ENCODE measurements around the gene DCAF5.

GRCh38 chr14:69096781-69097475 is 56.0 kb downstream of the DCAF5 start:
- TF ChIP-seq CTCF (conservative IDR thresholded peaks at IDR 0.05; ENCODE audit: low read length) (no peak), EZH2phosphoT487 (IDR thresholded peaks at IDR 0.05; ENCODE audit: borderline replicate concordance) (no peak)
